Esophagus muscularis mucosa (tissue), 4 donors: ENCODE measurements around the gene FBXO45.

Experiments used
- CTCF ChIP-seq, 3 experiments: fragments of 200-600 bp in 2 of 3; fragments of 450-650 bp in 1 of 3; sonication (generic) in 2 of 3; IDR thresholded peaks; one replicate each; pipeline ENCODE4 v1.5.1; 2017 to 2019; ENCODE audit warnings: antibody characterized with exemption in 3 of 3, mild to moderate bottlenecking in 2 of 3, moderate library complexity in 1 of 3
- EP300 ChIP-seq: sonication (generic); formaldehyde crosslinking; IDR thresholded peaks from one replicate; pipeline ENCODE4 v1.6.1; 2017; ENCODE audit warnings: antibody characterized with exemption
- POLR2A ChIP-seq: fragments of 450-650 bp; IDR thresholded peaks from one replicate; pipeline ENCODE4 v1.6.1; 2017; ENCODE audit warnings: antibody characterized with exemption, moderate library complexity, mild to moderate bottlenecking, low read depth

- no peak for TF ChIP-seq POLR2A
- no peak for TF ChIP-seq CTCF (IDR thresholded peaks at IDR 0.05)
- TF ChIP-seq EP300 = no peak
These were observed 16.2 kb upstream of the FBXO45 start for GRCh38 chr3:196552253-196552652.
